ENCODE data around the gene PITRM1.

PITRM1 gene

DNA sequence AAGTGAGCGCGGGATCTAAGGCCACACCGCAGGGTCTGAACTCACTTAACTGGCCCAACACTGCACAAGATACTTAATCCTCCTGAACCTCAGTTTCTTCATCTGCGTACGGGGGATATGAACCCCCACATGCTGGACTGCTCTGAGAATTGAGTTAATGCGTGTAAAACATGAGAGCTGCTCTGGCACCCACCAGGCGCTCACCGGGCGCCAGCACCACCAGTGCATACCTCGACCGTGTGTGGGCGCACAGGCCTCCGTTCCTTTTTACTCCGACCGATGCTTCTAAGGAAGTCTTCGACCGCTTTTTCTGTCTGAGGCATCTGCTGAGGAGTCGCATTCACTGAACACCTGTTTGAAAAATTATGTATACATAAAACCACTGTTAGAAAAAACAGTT is 27.2 kb downstream of the PITRM1 start:
- Histone ChIP-seq H3K36me3 (ENCODE audit: insufficient read depth, low read length) (peaks cover 86% of the 10 kb centered on the region), H3K27ac (ENCODE audit: low read length) (no peak overlapping the region), H3K4me1 (ENCODE audit: insufficient read depth, low read length) (no peaks in the 10 kb centered on the region), H3K9ac (ENCODE audit: low read depth, low read length) (no peak overlapping the region), H3K9me3 (ENCODE audit: insufficient read depth, low read length, severe bottlenecking) (no peaks in the 10 kb centered on the region), H3K4me2 (ENCODE audit: insufficient read depth, low read length) (no peak overlapping the region), H3K79me2 (ENCODE audit: insufficient read depth, low read length) (no peaks in the 10 kb centered on the region), H2AFZ (ENCODE audit: low read depth, low read length) (no peak overlapping the region), H4K20me1 (ENCODE audit: insufficient read depth, low read length) (0 out of 2 replicates have a peak, but pooled peaks cover 2% of the 10 kb centered on the region), H3K4me3 (ENCODE audit: low read depth in 1 of 2, low read length in 2 of 2) (no peak overlapping the region), H3K27me3 (ENCODE audit: insufficient read depth, low read length, poor library complexity) (no peaks in the 10 kb centered on the region)
- no peak for TF ChIP-seq EZH2 (IDR thresholded peaks at IDR 0.05; ENCODE audit: borderline replicate concordance, low read depth, low read length, severe bottlenecking)
- TF ChIP-seq, protein P1, sequence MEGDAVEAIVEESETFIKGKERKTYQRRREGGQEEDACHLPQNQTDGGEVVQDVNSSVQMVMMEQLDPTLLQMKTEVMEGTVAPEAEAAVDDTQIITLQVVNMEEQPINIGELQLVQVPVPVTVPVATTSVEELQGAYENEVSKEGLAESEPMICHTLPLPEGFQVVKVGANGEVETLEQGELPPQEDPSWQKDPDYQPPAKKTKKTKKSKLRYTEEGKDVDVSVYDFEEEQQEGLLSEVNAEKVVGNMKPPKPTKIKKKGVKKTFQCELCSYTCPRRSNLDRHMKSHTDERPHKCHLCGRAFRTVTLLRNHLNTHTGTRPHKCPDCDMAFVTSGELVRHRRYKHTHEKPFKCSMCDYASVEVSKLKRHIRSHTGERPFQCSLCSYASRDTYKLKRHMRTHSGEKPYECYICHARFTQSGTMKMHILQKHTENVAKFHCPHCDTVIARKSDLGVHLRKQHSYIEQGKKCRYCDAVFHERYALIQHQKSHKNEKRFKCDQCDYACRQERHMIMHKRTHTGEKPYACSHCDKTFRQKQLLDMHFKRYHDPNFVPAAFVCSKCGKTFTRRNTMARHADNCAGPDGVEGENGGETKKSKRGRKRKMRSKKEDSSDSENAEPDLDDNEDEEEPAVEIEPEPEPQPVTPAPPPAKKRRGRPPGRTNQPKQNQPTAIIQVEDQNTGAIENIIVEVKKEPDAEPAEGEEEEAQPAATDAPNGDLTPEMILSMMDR (IDR thresholded peaks at IDR 0.05; ENCODE audit: borderline replicate concordance, extremely low read depth, low read length, poor library complexity, severe bottlenecking): no peak
- DNase-seq (no peak), ATAC-seq (ENCODE audit: insufficient read depth, low read depth) (no peak)

DNA sequence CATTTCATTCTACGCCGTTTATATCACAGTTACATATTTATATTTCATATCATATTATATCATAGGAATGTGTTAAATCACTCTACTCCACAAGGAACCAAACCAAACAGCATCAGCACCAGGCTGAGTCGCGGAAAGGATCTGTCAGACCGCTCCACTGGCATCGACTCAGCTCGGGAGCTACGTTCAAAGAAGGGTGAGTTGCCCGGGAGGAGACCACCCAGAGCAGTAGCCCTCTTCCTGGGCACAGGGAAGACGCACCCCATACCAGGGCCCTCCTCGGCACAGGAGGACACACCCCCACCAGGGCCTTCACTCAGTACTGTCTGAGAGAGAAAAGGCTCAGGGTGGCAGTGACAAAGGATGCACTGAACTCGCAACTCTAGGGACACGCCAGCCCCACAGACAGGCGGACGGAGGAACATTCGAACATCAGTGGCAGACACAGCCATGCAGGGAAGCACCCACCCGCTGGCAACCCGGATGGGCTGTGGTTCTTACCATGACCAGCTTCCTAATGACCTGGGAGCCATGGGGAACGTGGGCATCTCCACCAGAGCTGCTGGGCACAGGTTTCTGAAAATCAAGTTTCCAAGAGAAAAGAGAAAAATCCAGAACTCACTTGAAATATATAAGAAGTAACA is 28.7 kb downstream of the PITRM1 start:
- H3K27ac ChIP-seq (ENCODE audit: low read length): no peak overlapping the region
- DNase-seq (no peak), ATAC-seq (ENCODE audit: insufficient read depth, low read depth) (no peak)
- no peaks in the 10 kb centered on the region for H3K4me1 ChIP-seq (ENCODE audit: insufficient read depth, low read length)
- no peaks in the 10 kb centered on the region for H3K9me3 ChIP-seq (ENCODE audit: insufficient read depth, low read length, severe bottlenecking)
- TF ChIP-seq, protein P1 (IDR thresholded peaks at IDR 0.05; ENCODE audit: borderline replicate concordance, extremely low read depth, low read length, poor library complexity, severe bottlenecking): no peak
- no peak for TF ChIP-seq EZH2 (IDR thresholded peaks at IDR 0.05; ENCODE audit: borderline replicate concordance, low read depth, low read length, severe bottlenecking)
- H3K79me2 ChIP-seq (ENCODE audit: insufficient read depth, low read length): no peaks in the 10 kb centered on the region
- H3K4me2 ChIP-seq (ENCODE audit: insufficient read depth, low read length): no peak overlapping the region
- no peak overlapping the region for H3K9ac ChIP-seq (ENCODE audit: low read depth, low read length)
- H3K27me3 ChIP-seq (ENCODE audit: insufficient read depth, low read length, poor library complexity): no peaks in the 10 kb centered on the region
- H3K36me3 ChIP-seq (ENCODE audit: insufficient read depth, low read length): peaks cover 87% of the 10 kb centered on the region
- no peak overlapping the region for H2AFZ ChIP-seq (ENCODE audit: low read depth, low read length)
- H3K4me3 ChIP-seq (ENCODE audit: low read depth in 1 of 2, low read length in 2 of 2): no peak overlapping the region
- H4K20me1 ChIP-seq (ENCODE audit: insufficient read depth, low read length): peaks cover 6% of the 10 kb centered on the region; the same call in 1 of the 2 replicates

DNA sequence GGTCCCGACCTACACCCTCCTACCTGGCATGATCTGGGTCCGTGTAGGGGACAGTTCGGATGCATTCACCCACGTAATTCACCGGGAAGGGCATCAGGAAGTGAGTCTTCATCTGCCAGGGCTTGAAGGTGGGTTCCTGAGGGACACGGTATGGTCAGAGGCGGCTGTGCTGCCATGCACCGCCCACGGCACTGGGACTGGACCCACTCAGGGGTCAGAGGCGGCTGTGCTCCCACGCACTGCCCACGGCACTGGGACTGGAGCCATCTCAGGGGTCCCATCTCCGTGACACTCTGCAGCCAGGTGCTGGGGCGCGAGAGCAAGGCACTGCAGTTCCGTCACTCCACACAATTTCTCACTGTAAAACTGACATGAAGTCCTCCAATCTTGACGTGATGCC is 29.2 kb downstream of the PITRM1 start:
- ATAC-seq (ENCODE audit: insufficient read depth, low read depth): no peak
- DNase-seq: no peak
- Histone ChIP-seq H3K4me2 (ENCODE audit: insufficient read depth, low read length) (no peak overlapping the region), H3K4me3 (ENCODE audit: low read depth in 1 of 2, low read length in 2 of 2) (no peak overlapping the region), H4K20me1 (ENCODE audit: insufficient read depth, low read length) (peaks cover 8% of the 10 kb centered on the region; the same call in 1 of the 2 replicates), H3K4me1 (ENCODE audit: insufficient read depth, low read length) (no peaks in the 10 kb centered on the region), H3K9me3 (ENCODE audit: insufficient read depth, low read length, severe bottlenecking) (no peaks in the 10 kb centered on the region), H3K9ac (ENCODE audit: low read depth, low read length) (no peak overlapping the region), H3K27ac (ENCODE audit: low read length) (no peak overlapping the region), H3K27me3 (ENCODE audit: insufficient read depth, low read length, poor library complexity) (no peaks in the 10 kb centered on the region), H3K79me2 (ENCODE audit: insufficient read depth, low read length) (no peaks in the 10 kb centered on the region), H3K36me3 (ENCODE audit: insufficient read depth, low read length) (peaks cover 89% of the 10 kb centered on the region), H2AFZ (ENCODE audit: low read depth, low read length) (no peak overlapping the region)
- TF ChIP-seq, protein P1 (IDR thresholded peaks at IDR 0.05; ENCODE audit: borderline replicate concordance, extremely low read depth, low read length, poor library complexity, severe bottlenecking): no peak
- TF ChIP-seq EZH2 (IDR thresholded peaks at IDR 0.05; ENCODE audit: borderline replicate concordance, low read depth, low read length, severe bottlenecking): no peak

All from DND-41 (cell line).